Body of pancreas (tissue), 4 donors: Measurements from ENCODE around the gene SLC17A7.

Source experiments
- POLR2A ChIP-seq, 3 donors: fragments of 450-650 bp; IDR thresholded peaks; one replicate each; pipeline ENCODE4 v1.6.1; 2016; ENCODE audit warnings: antibody characterized with exemption in 3 of 3, mild to moderate bottlenecking in 2 of 3
- TF ChIP-seq, protein P1 (sequence below), 7 experiments: fragments of 450-650 bp in 4 of 7; fragments of 200-600 bp in 3 of 7; sonication (generic) in 3 of 7; IDR thresholded peaks; one replicate each; pipeline ENCODE4 v1.5.1; 2016 to 2019; ENCODE audit warnings: antibody characterized with exemption in 7 of 7

DNA sequence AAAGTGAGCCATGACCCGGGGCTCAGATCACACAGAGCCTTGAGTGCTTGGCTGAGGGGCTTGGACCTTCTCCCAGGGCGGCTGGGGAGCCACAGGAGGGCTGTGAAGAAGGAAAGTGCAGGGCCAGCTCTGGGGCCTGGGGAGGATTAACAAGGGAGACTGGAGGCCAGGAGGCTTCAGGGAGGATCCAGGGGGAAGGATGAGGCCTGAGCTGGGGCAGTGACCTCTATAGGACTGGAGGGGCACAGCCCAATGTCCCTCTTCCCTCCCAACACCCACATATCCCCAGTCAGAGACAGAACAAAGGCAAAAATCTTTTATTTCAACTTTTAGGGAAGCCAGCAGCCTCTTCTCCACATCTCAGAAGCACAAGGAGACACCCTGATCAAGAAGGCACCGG lies 4.7 kb upstream of the SLC17A7 start:
- no peak for TF ChIP-seq POLR2A (IDR thresholded peaks at IDR 0.05)
- TF ChIP-seq, protein P1, sequence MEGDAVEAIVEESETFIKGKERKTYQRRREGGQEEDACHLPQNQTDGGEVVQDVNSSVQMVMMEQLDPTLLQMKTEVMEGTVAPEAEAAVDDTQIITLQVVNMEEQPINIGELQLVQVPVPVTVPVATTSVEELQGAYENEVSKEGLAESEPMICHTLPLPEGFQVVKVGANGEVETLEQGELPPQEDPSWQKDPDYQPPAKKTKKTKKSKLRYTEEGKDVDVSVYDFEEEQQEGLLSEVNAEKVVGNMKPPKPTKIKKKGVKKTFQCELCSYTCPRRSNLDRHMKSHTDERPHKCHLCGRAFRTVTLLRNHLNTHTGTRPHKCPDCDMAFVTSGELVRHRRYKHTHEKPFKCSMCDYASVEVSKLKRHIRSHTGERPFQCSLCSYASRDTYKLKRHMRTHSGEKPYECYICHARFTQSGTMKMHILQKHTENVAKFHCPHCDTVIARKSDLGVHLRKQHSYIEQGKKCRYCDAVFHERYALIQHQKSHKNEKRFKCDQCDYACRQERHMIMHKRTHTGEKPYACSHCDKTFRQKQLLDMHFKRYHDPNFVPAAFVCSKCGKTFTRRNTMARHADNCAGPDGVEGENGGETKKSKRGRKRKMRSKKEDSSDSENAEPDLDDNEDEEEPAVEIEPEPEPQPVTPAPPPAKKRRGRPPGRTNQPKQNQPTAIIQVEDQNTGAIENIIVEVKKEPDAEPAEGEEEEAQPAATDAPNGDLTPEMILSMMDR (IDR thresholded peaks at IDR 0.05): no peak
